ENCODE data around the gene ADAT3. TPM values are rescaled to one million over a fixed set of nuclear protein-coding genes. Genes with fewer than 3 reads are reported as not detected.

The ADAT3 gene
- total RNA-seq, 3 donors from 2014 or later, result 12.5 to 21.9 (median 19.6) TPM

DNA sequence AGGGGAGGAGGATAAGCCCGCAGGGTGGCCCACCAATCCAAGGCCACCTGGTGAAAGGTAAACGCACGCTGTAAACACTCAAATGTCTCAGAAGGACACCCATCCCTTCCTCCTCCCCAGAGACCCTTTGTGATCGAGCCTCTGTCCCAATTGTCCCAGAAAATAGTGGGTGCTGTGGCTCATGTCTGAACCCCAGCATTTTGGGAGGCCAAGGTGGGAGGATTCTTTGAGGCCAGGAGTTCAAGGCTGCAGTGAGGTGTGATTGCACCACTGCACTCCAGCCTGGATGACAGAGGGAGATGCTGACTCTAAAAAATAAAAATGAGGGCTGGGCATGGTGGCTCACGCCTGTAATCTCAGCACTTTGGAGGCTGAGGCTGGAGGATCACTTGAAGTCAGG lies 16.8 kb upstream of the ADAT3 start:
- Histone ChIP-seq H3K4me3 (no peak overlapping the region), H3K9me3 (no peaks in the 10 kb centered on the region), H3K36me3 (ENCODE audit: low read depth) (no peaks in the 10 kb centered on the region), H3K4me1 (ENCODE audit: low read depth) (peaks cover 12% of the 10 kb centered on the region)
- DNase-seq (no peak), ATAC-seq (no peak)
- intact Hi-C loops (cut with DNase I, micrococcal nuclease), result no loop called here
- TF ChIP-seq, protein P1, sequence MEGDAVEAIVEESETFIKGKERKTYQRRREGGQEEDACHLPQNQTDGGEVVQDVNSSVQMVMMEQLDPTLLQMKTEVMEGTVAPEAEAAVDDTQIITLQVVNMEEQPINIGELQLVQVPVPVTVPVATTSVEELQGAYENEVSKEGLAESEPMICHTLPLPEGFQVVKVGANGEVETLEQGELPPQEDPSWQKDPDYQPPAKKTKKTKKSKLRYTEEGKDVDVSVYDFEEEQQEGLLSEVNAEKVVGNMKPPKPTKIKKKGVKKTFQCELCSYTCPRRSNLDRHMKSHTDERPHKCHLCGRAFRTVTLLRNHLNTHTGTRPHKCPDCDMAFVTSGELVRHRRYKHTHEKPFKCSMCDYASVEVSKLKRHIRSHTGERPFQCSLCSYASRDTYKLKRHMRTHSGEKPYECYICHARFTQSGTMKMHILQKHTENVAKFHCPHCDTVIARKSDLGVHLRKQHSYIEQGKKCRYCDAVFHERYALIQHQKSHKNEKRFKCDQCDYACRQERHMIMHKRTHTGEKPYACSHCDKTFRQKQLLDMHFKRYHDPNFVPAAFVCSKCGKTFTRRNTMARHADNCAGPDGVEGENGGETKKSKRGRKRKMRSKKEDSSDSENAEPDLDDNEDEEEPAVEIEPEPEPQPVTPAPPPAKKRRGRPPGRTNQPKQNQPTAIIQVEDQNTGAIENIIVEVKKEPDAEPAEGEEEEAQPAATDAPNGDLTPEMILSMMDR (IDR thresholded peaks at IDR 0.05), result no peak

DNA sequence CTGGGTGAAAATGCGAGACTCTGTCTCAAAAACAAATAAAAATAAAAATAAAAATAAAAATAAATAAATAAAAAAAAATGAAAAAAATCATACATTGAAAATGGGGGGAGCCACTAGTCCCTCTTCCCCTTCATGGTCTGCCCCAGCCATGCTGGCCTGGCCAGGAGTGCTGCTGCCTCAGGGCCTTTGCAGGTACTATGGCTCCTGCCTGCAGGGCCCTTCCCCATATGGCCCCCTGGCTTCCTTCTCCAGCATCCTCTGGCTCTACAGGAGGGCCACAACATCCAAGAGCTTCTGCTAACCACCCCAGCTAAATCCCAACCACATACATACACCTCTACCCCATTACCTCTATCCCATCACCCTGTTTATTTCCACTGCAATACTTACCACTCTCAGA lies 15.3 kb upstream of the ADAT3 start:
- intact Hi-C loops (cut with DNase I, micrococcal nuclease), result no loop called here
- H3K36me3 ChIP-seq (ENCODE audit: low read depth), result no peaks in the 10 kb centered on the region
- TF ChIP-seq, protein P1 (IDR thresholded peaks at IDR 0.05), result no peak
- H3K9me3 ChIP-seq, result no peaks in the 10 kb centered on the region
- no peak for DNase-seq
- H3K4me1 ChIP-seq (ENCODE audit: low read depth), result no peaks in the 10 kb centered on the region
- H3K4me3 ChIP-seq, result no peak overlapping the region
- ATAC-seq, result no peak

DNA sequence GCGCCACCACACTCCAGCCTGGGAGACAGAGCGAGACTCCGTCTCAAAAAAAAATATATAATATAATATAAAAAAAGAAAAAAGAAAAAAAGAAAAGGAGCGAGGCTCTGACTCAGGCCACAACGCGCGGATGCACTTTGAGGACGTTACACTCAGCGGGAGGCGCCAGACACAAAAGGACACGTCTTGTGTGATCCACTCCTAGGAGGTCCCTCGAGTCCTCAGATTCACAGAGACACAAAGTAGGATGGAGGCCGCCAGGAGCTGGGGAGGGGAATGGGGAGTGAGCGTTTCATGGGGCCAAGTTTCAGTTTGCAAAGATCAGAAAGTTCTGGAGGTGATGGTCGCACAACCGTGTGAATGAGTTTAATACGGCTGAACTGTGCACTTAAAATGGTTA lies 11.4 kb upstream of the ADAT3 start:
- no peak for ATAC-seq
- DNase-seq, result no peak
- Histone ChIP-seq H3K4me3 (no peak overlapping the region), H3K9me3 (no peaks in the 10 kb centered on the region), H3K36me3 (ENCODE audit: low read depth) (no peaks in the 10 kb centered on the region), H3K4me1 (ENCODE audit: low read depth) (peaks cover 2% of the 10 kb centered on the region)
- TF ChIP-seq, protein P1 (IDR thresholded peaks at IDR 0.05), result no peak
- intact Hi-C loops (cut with DNase I, micrococcal nuclease), result no loop called here

DNA sequence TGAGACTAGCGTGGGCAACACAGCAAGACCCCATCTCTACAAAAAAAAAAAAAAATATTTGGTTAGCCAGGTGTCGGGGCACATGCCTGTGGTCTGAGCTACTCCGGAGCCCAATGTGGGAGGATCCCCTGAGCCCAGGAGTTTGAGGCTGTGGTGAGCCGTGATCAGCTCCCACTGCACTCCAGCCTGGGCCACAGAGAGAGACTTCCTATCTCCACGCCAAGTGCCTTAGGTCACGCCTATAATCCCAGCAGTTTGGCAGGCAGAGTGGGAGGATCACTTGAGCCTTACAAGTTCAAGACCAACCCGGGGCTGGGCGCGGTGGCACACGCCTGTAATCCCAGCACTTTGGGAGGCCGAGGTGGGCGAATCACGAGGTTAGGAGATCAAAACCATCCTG lies 8.7 kb upstream of the ADAT3 start:
- intact Hi-C loops (cut with DNase I, micrococcal nuclease), result no loop called here
- Histone ChIP-seq H3K4me3 (no peak overlapping the region), H3K9me3 (no peaks in the 10 kb centered on the region), H3K36me3 (ENCODE audit: low read depth) (no peaks in the 10 kb centered on the region), H3K4me1 (ENCODE audit: low read depth) (peaks cover 2% of the 10 kb centered on the region)
- ATAC-seq (no peak), DNase-seq (peak in 1 of 3 donors; percentile 36)
- TF ChIP-seq, protein P1 (IDR thresholded peaks at IDR 0.05), result no peak

DNA sequence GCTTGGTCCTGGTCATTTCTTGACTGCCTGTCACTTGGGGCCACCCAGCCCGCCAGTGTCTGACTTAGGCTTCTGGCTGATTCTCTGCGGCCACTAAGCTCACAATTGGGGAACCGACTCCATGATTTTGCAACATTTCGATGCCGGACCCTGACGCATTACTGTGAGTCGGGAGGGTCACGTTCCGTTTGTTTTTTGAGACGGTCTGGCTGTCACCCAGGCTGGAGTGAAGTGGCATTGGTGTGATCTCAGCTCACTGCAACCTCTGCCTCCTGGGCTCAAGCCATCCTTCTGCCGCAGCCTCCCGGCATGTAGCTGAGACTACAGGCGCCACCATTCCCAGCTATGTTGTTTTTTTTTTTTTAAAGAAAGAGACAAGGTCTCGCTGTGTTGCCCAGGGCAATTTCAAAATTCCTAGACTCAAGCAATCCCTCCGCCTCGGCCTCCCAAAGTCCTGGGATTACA lies 3.2 kb upstream of the ADAT3 start:
- intact Hi-C loops (cut with DNase I, micrococcal nuclease), result no loop called here
- Histone ChIP-seq H3K36me3 (ENCODE audit: low read depth) (no peaks in the 10 kb centered on the region), H3K9me3 (no peaks in the 10 kb centered on the region), H3K4me3 (no peak overlapping the region), H3K4me1 (ENCODE audit: low read depth) (peaks cover 17% of the 10 kb centered on the region)
- ATAC-seq (no peak), DNase-seq (peak in 1 of 3 donors; percentile 35)
- TF ChIP-seq, protein P1 (IDR thresholded peaks at IDR 0.05), result no peak

DNA sequence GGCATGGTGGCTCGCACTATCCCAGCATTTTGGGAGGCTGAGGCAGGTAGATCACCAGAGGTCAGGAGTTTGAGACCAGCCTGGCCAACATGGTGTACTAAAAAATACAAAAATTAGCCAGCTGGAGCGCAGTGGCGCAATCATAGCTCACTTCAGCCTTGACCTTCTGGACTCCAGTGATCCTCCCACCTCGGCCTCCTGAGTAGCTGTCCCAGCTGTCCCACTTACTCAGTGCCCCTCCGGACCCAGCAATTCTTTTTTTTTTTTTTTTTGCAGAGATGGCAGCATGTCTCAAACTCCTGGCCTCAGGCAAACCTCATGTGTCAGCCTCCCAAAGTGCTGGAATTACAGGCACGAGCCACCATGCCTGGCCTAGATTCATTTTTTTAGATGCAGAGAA lies 2.3 kb upstream of the ADAT3 start:
- Histone ChIP-seq H3K9me3 (no peaks in the 10 kb centered on the region), H3K4me3 (no peak overlapping the region), H3K36me3 (ENCODE audit: low read depth) (no peaks in the 10 kb centered on the region), H3K4me1 (ENCODE audit: low read depth) (peaks cover 24% of the 10 kb centered on the region)
- DNase-seq (no peak), ATAC-seq (no peak)
- intact Hi-C loops (cut with DNase I, micrococcal nuclease), result no loop called here
- TF ChIP-seq, protein P1 (IDR thresholded peaks at IDR 0.05), result no peak

Data from mucosa of descending colon (tissue), 3 donors.